ENCODE results near the gene ZNF317. TPM values are rescaled to one million over a fixed set of nuclear protein-coding genes. Genes with fewer than 3 reads are reported as not detected.

The ZNF317 gene
- total RNA-seq, 1 donor from 2014 or later = 22.9 TPM

DNA sequence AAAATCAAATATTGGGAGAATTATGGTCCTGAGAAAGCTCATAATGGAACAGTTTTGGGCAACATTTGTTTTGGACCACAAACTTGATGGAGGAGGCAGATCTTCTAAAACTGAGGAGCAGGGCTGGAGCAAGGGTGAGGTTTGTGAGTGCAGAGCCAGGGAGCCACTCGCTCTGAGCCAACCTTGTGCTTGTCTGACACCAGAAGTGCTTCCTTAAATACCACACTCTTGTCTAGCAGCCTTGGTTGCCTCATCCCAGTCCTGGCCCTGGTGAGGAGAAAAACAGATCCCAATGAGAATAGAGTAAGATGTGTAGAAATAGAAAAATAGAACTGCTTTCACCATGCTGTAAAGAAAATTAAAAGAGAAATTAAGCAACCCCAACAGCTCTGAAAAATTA, 6.7 kb downstream of the ZNF317 start:
- Histone ChIP-seq H3K36me3 (ENCODE audit: control insufficient read depth, insufficient read depth, low read length) (no peaks in the 10 kb centered on the region), H3K4me3 (ENCODE audit: low read depth, low read length) (no peak overlapping the region), H3K27me3 (ENCODE audit: control insufficient read depth, insufficient read depth, low read length) (no peaks in the 10 kb centered on the region)
- no peak for DNase-seq (ENCODE audit: low read depth)
- TF ChIP-seq, protein P1, sequence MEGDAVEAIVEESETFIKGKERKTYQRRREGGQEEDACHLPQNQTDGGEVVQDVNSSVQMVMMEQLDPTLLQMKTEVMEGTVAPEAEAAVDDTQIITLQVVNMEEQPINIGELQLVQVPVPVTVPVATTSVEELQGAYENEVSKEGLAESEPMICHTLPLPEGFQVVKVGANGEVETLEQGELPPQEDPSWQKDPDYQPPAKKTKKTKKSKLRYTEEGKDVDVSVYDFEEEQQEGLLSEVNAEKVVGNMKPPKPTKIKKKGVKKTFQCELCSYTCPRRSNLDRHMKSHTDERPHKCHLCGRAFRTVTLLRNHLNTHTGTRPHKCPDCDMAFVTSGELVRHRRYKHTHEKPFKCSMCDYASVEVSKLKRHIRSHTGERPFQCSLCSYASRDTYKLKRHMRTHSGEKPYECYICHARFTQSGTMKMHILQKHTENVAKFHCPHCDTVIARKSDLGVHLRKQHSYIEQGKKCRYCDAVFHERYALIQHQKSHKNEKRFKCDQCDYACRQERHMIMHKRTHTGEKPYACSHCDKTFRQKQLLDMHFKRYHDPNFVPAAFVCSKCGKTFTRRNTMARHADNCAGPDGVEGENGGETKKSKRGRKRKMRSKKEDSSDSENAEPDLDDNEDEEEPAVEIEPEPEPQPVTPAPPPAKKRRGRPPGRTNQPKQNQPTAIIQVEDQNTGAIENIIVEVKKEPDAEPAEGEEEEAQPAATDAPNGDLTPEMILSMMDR (IDR thresholded peaks at IDR 0.05; ENCODE audit: insufficient read depth, low read length, poor library complexity, severe bottlenecking) = no peak

DNA sequence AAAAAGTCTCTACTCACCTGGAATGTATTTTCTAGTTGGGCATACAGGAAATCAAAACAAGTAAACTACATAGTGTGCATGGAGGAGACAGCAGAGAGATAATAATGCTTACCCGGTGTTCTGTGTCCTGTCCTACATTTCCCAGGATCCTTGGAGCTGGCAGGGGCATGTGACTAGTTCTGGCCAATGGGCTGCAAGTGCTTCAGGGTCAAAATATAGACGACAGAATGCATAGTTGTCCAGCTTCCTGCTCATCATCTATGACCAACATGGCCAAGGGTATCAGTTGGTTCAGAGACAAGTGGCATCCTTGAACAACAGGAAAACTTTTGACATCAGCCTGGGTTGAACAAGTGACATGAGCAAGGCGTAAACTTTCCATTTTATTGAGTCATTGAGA, 8.5 kb downstream of the ZNF317 start:
- no peak for DNase-seq (ENCODE audit: low read depth)
- TF ChIP-seq, protein P1 (IDR thresholded peaks at IDR 0.05; ENCODE audit: insufficient read depth, low read length, poor library complexity, severe bottlenecking) = no peak
- H3K36me3 ChIP-seq (ENCODE audit: control insufficient read depth, insufficient read depth, low read length) = no peaks in the 10 kb centered on the region
- H3K27me3 ChIP-seq (ENCODE audit: control insufficient read depth, insufficient read depth, low read length) = no peaks in the 10 kb centered on the region
- no peak overlapping the region for H3K4me3 ChIP-seq (ENCODE audit: low read depth, low read length)

DNA sequence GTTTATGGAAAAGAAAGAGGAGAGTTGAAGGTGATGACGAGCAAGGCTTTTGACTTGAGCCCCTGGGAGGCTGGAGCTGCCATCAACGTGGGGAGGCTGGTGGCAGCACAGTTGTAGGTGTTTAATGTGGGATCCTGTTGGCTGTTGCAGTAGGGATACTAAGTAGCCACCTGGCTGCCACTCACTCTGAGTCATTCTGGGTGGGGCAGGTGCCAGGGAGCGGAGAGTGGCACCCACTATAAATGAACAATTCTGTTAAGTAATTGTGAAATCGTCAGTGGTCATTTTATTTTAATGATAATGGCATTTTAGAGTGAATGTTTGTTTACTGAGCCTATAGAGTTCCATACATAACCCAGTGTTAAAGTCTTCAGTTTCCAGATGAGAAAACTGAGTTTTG, 9.8 kb downstream of the ZNF317 start:
- Histone ChIP-seq H3K36me3 (ENCODE audit: control insufficient read depth, insufficient read depth, low read length) (no peaks in the 10 kb centered on the region), H3K27me3 (ENCODE audit: control insufficient read depth, insufficient read depth, low read length) (no peaks in the 10 kb centered on the region), H3K4me3 (ENCODE audit: low read depth, low read length) (no peak overlapping the region)
- DNase-seq (ENCODE audit: low read depth) = no peak
- TF ChIP-seq, protein P1 (IDR thresholded peaks at IDR 0.05; ENCODE audit: insufficient read depth, low read length, poor library complexity, severe bottlenecking) = no peak

DNA sequence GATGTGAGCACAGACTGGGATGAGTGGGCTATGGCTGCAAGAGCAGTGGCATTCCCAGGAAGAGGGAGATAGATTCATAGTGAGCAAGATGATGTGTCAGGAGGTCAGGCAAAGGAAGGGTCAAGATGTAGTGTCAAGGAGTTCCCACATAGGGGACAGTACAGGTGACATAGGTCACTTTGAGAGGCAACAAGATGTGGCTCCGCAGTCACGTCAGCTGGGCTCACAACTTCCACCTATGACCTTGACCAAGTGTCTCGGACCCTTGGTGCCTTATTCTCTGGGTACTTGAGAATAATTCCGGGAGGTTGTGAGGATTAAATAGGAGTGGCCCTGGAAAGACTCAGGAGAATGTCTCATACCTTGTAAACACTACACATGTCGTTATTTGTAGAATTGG, 10.5 kb downstream of the ZNF317 start:
- TF ChIP-seq, protein P1 (IDR thresholded peaks at IDR 0.05; ENCODE audit: insufficient read depth, low read length, poor library complexity, severe bottlenecking) = no peak
- no peak for DNase-seq (ENCODE audit: low read depth)
- no peak overlapping the region for H3K4me3 ChIP-seq (ENCODE audit: low read depth, low read length)
- H3K27me3 ChIP-seq (ENCODE audit: control insufficient read depth, insufficient read depth, low read length) = no peaks in the 10 kb centered on the region
- H3K36me3 ChIP-seq (ENCODE audit: control insufficient read depth, insufficient read depth, low read length) = peaks cover under 1% of the 10 kb centered on the region

DNA sequence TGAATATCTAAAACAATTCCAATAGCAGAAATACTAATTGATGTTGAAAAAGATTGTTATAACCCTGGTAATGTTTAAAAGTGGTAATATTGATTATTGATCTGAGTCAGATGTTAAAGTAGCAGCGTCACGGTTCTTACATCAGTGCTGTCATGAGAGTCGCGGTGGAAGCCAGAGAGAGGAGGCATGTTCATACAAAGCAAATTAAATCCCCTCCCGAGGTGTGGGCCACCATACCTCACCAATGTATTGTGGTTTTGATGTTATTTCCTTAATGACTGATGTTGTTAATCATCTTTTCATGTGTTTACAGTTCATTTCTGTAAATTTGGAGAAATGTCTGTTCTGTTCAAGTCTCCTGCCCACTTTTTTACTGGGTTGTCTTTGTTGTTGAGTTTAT, 11.2 kb downstream of the ZNF317 start:
- H3K4me3 ChIP-seq (ENCODE audit: low read depth, low read length) = no peak overlapping the region
- H3K36me3 ChIP-seq (ENCODE audit: control insufficient read depth, insufficient read depth, low read length) = peaks cover 3% of the 10 kb centered on the region
- TF ChIP-seq, protein P1 (IDR thresholded peaks at IDR 0.05; ENCODE audit: insufficient read depth, low read length, poor library complexity, severe bottlenecking) = no peak
- no peak for DNase-seq (ENCODE audit: low read depth)
- no peaks in the 10 kb centered on the region for H3K27me3 ChIP-seq (ENCODE audit: control insufficient read depth, insufficient read depth, low read length)

DNA sequence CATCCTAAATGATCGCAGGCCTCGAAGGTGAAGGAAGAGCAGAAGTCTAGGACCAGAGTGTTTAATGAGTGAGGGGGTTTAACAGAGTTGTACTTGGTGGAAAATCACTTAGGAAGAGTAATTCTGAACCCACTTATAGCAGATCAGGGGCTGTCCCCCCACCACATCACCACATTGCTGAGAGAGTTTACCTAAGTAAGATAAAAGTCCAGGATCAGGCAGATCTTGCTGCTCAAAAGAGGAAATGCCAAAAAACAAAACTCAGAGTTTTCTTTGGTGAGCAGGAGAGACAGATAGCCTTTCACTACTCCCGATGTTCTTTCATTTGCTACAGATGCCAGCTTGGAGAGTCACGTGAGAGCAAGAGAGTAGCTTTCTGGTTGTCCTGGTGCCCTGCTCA, 15.4 kb downstream of the ZNF317 start:
- Histone ChIP-seq H3K27me3 (ENCODE audit: control insufficient read depth, insufficient read depth, low read length) (no peaks in the 10 kb centered on the region), H3K36me3 (ENCODE audit: control insufficient read depth, insufficient read depth, low read length) (peaks cover 11% of the 10 kb centered on the region), H3K4me3 (ENCODE audit: low read depth, low read length) (no peak overlapping the region)
- TF ChIP-seq, protein P1 (IDR thresholded peaks at IDR 0.05; ENCODE audit: insufficient read depth, low read length, poor library complexity, severe bottlenecking) = no peak
- no peak for DNase-seq (ENCODE audit: low read depth)
